H9 (cell line): ENCODE measurements around the gene JARID2. TPM values are rescaled to one million over a fixed set of nuclear protein-coding genes. Genes with fewer than 3 reads are reported as not detected.

Experiments
- DNase-seq: peaks from one replicate; pipeline ENCODE4 v3.0.0-alpha.2; 2017
- H2AFZ ChIP-seq: one replicate; pipeline ENCODE4 v1.6.1; 2013; ENCODE audit warnings: mild to moderate bottlenecking, low read length, control low read depth, moderate library complexity
- H2AK5ac ChIP-seq: 2 replicates; pipeline ENCODE4 v1.6.1; 2013; ENCODE audit warnings: low read length, control low read depth, mixed read lengths; ENCODE audit not compliant: insufficient read length
- H2BK120ac ChIP-seq: one replicate; pipeline ENCODE4 v1.6.1; 2013; ENCODE audit warnings: low read depth, mild to moderate bottlenecking, low read length, control low read depth, inconsistent platforms; ENCODE audit not compliant: poor library complexity, severe bottlenecking
- H2BK12ac ChIP-seq: 2 replicates; pipeline ENCODE4 v1.6.1; 2013; ENCODE audit warnings: low read length, control low read depth, mixed read lengths, low read depth; ENCODE audit not compliant: insufficient read length
- H2BK15ac ChIP-seq: 2 replicates; pipeline ENCODE4 v1.6.1; 2013; ENCODE audit warnings: low read depth, low read length, control low read depth
- H2BK20ac ChIP-seq: one replicate; pipeline ENCODE4 v1.6.1; 2013; ENCODE audit warnings: low read depth, mild to moderate bottlenecking, low read length, control low read depth, inconsistent platforms; ENCODE audit not compliant: poor library complexity, severe bottlenecking
- H2BK5ac ChIP-seq: 2 replicates; pipeline ENCODE4 v1.6.1; 2013; ENCODE audit warnings: low read length, control low read depth, mixed read lengths; ENCODE audit not compliant: insufficient read length
- H3K14ac ChIP-seq: 2 replicates; pipeline ENCODE4 v1.6.1; 2013; ENCODE audit warnings: low read length, control low read depth; ENCODE audit not compliant: insufficient read depth
- H3K18ac ChIP-seq: 2 replicates; pipeline ENCODE4 v1.6.1; 2013; ENCODE audit warnings: low read depth, mild to moderate bottlenecking, mixed read lengths, low read length, control low read depth; ENCODE audit not compliant: insufficient read length
- H3K23ac ChIP-seq: 2 replicates; pipeline ENCODE4 v1.6.1; 2013; ENCODE audit warnings: low read length, control low read depth, mixed read lengths, low read depth; ENCODE audit not compliant: insufficient read length
- H3K23me2 ChIP-seq: 2 replicates; pipeline ENCODE4 v1.6.1; 2013; ENCODE audit warnings: low read depth, mild to moderate bottlenecking, mixed read lengths, low read length, control low read depth; ENCODE audit not compliant: insufficient read length, poor library complexity, severe bottlenecking
- H3K27ac ChIP-seq: 2 replicates; pipeline ENCODE4 v1.5.1; 2013; ENCODE audit warnings: low read length, control low read depth, mixed read lengths, low read depth; ENCODE audit not compliant: insufficient read length
- H3K27me3 ChIP-seq: 2 replicates; pipeline ENCODE4 v1.6.1; 2013; ENCODE audit warnings: low read length, control low read depth, inconsistent platforms; ENCODE audit not compliant: insufficient read depth
- H3K4ac ChIP-seq: 2 replicates; pipeline ENCODE4 v1.6.1; 2013; ENCODE audit warnings: low read depth, mild to moderate bottlenecking, control low read depth, inconsistent platforms, low read length, moderate library complexity
- H3K4me1 ChIP-seq: 2 replicates; pipeline ENCODE4 v1.6.1; 2013; ENCODE audit warnings: low read length, control low read depth, inconsistent platforms; ENCODE audit not compliant: insufficient read depth
- H3K4me2 ChIP-seq: 2 replicates; pipeline ENCODE4 v1.6.1; 2013; ENCODE audit warnings: low read length, control low read depth, mixed read lengths; ENCODE audit not compliant: insufficient read length, insufficient read depth
- H3K56ac ChIP-seq: 2 replicates; pipeline ENCODE4 v1.6.1; 2013; ENCODE audit warnings: low read depth, mild to moderate bottlenecking, mixed read lengths, low read length, control low read depth; ENCODE audit not compliant: insufficient read length
- H3K79me1 ChIP-seq: 2 replicates; pipeline ENCODE4 v1.6.1; 2013; ENCODE audit warnings: low read depth, mild to moderate bottlenecking, moderate library complexity, low read length, control low read depth, inconsistent platforms; ENCODE audit not compliant: insufficient read depth, poor library complexity, severe bottlenecking
- H3K79me2 ChIP-seq: 2 replicates; pipeline ENCODE4 v1.6.1; 2013; ENCODE audit warnings: low read length, control low read depth, inconsistent platforms; ENCODE audit not compliant: insufficient read depth
- H3K9ac ChIP-seq: 2 replicates; pipeline ENCODE4 v1.6.1; 2013; ENCODE audit warnings: low read length, control low read depth, mixed read lengths; ENCODE audit not compliant: insufficient read length; ENCODE audit errors: extremely low read depth
- H3K9me3 ChIP-seq: one replicate; pipeline ENCODE4 v1.6.1; 2013; ENCODE audit warnings: low read depth, low read length, inconsistent platforms; ENCODE audit not compliant: control insufficient read depth
- H3T11ph ChIP-seq: one replicate; pipeline ENCODE4 v1.6.1; 2013; ENCODE audit warnings: mild to moderate bottlenecking, low read length, control low read depth, inconsistent platforms
- H4K20me1 ChIP-seq: one replicate; pipeline ENCODE4 v1.6.1; 2013; ENCODE audit not compliant: control insufficient read depth, insufficient read length, insufficient read depth
- H4K5ac ChIP-seq: 2 replicates; pipeline ENCODE4 v1.6.1; 2013; ENCODE audit warnings: low read depth, mild to moderate bottlenecking, mixed read lengths, low read length, control low read depth; ENCODE audit not compliant: insufficient read length
- H4K8ac ChIP-seq: replicated peaks from 2 replicates; pipeline ENCODE4 v1.6.1; 2013; ENCODE audit warnings: low read length, control low read depth, mixed read lengths, low read depth; ENCODE audit not compliant: insufficient read length
- H4K91ac ChIP-seq: 2 replicates; pipeline ENCODE4 v1.6.1; 2013; ENCODE audit warnings: low read depth, mild to moderate bottlenecking, moderate library complexity, mixed read lengths, low read length, control low read depth; ENCODE audit not compliant: insufficient read length
- H3K27ac Mint-ChIP-seq, 3 experiments: 2 replicates in 2 of 3; 3 replicates in 1 of 3; pipeline ENCODE4 v1.8.0; 2020 to 2021; ENCODE audit warnings: mixed read lengths in 3 of 3, mild to moderate bottlenecking in 1 of 3, moderate library complexity in 1 of 3
- H3K27me3 Mint-ChIP-seq: 2 replicates; pipeline ENCODE4 v1.8.0; 2021; ENCODE audit warnings: low read depth, mild to moderate bottlenecking, moderate library complexity, mixed read lengths
- H3K36me3 Mint-ChIP-seq, 3 experiments: 2 replicates in 2 of 3; 3 replicates in 1 of 3; pipeline ENCODE4 v1.8.0; 2020 to 2021; ENCODE audit warnings: low read depth in 3 of 3, mixed read lengths in 3 of 3; ENCODE audit not compliant: insufficient read depth in 1 of 3
- H3K4me1 Mint-ChIP-seq, 2 experiments: 2 replicates each; pipeline ENCODE4 v1.8.0; 2020; ENCODE audit warnings: mixed read lengths in 2 of 2
- H3K4me3 Mint-ChIP-seq, 2 experiments: 2 replicates in 1 of 2; 3 replicates in 1 of 2; pipeline ENCODE4 v1.8.0; 2020 to 2021; ENCODE audit warnings: mild to moderate bottlenecking in 2 of 2, mixed read lengths in 2 of 2, moderate library complexity in 1 of 2
- H3K9me3 Mint-ChIP-seq, 2 experiments: 2 replicates in 1 of 2; 3 replicates in 1 of 2; pipeline ENCODE4 v1.8.0; 2020; ENCODE audit warnings: mild to moderate bottlenecking in 2 of 2, mixed read lengths in 2 of 2, moderate library complexity in 1 of 2
- WGBS: extraction: QIAGEN DNeasy Blood & Tissue Kit; methylation state at CpG from one replicate; pipeline ENCODE4 v1.1.7; 2013; ENCODE audit warnings: missing lambda C conversion rate, low lambda C conversion rate, mixed read lengths; ENCODE audit not compliant: insufficient read length; ENCODE audit errors: extremely low coverage; 5-methylcytosine and 5-hydroxymethylcytosine counted together
- total RNA-seq: library from RNA; stranded (reverse); gene quantifications from 2 replicates; pipeline ENCODE4 v1.2.1, GENCODE V29; 2021
- TF ChIP-seq, protein P1 (sequence below): fragments of 200-600 bp; sonication (generic); conservative IDR thresholded peaks from 3 replicates; pipeline ENCODE4 v1.8.0; 2021; ENCODE audit warnings: antibody characterized with exemption, mild to moderate bottlenecking

JARID2 gene
- total RNA-seq, 1 experiment from 2014 or later, result 174 TPM

DNA sequence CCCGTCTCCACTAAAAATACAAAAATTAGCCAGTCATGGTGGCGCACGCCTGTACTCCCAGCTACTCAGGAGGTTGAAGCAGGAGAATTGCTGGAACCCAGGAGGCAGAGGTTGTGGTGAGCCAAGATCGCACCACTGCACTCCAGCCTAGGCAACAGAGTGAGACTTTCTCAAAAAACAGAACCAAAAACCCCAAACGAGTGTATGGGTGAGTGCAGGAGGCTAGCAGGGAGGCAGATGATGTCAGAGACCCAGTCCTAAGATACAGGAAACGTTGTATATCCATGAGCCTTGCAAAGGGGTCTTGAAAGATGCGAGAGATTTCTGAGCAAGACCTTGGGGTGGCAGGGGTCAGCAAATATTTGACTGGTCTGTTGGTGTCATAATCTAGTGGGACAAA is 136.2 kb downstream of the JARID2 start:
- Histone ChIP-seq H3K4me1 (peaks cover 30% of the 10 kb centered on the region), H4K20me1 (no peaks in the 10 kb centered on the region), H4K91ac (no peak overlapping the region), H3K79me1 (no peaks in the 10 kb centered on the region), H4K8ac (no peak overlapping the region), H3K4ac (no peak overlapping the region), H2BK5ac (no peak overlapping the region), H2BK120ac (no peak overlapping the region), H3K14ac (no peak overlapping the region; the same call in 1 of the 2 replicates), H3K23ac (no peak overlapping the region), H2BK15ac (no peak overlapping the region), H3K18ac (no peak overlapping the region), H2BK12ac (no peak overlapping the region), H3K56ac (no peak overlapping the region), H3K4me2 (no peak overlapping the region), H3K9me3 (no peaks in the 10 kb centered on the region), H3K79me2 (peaks cover 94% of the 10 kb centered on the region), H3K27ac (no peak overlapping the region), H3K27me3 (no peaks in the 10 kb centered on the region), H4K5ac (no peak overlapping the region), H3K9ac (no peak overlapping the region), H3T11ph (no peak overlapping the region), H2AFZ (no peak overlapping the region), H3K23me2 (no peaks in the 10 kb centered on the region), H2BK20ac (no peak overlapping the region), H2AK5ac (no peak overlapping the region)
- no peaks in the 10 kb centered on the region for H3K9me3 Mint-ChIP-seq
- peak overlapping the region; percentile 73 to 87 (median 85); a peak in 5 of 7 replicates for H3K27ac Mint-ChIP-seq
- H3K4me1 Mint-ChIP-seq, result peaks cover 79 to 80% of the 10 kb centered on the region in 2 experiments
- H3K36me3 Mint-ChIP-seq, result peaks cover 0 to 19% (median 2%) of the 10 kb centered on the region in 3 experiments; a peak in 4 of 7 replicates
- WGBS, result no CpG with 5 or more reads among the region's 7 CpGs
- peaks cover 2% of the 10 kb centered on the region; the same call in 1 of the 2 replicates for H3K27me3 Mint-ChIP-seq
- H3K4me3 Mint-ChIP-seq, result no peak overlapping the region; a peak in 2 of 5 replicates
- no peak for DNase-seq
- TF ChIP-seq, protein P1, sequence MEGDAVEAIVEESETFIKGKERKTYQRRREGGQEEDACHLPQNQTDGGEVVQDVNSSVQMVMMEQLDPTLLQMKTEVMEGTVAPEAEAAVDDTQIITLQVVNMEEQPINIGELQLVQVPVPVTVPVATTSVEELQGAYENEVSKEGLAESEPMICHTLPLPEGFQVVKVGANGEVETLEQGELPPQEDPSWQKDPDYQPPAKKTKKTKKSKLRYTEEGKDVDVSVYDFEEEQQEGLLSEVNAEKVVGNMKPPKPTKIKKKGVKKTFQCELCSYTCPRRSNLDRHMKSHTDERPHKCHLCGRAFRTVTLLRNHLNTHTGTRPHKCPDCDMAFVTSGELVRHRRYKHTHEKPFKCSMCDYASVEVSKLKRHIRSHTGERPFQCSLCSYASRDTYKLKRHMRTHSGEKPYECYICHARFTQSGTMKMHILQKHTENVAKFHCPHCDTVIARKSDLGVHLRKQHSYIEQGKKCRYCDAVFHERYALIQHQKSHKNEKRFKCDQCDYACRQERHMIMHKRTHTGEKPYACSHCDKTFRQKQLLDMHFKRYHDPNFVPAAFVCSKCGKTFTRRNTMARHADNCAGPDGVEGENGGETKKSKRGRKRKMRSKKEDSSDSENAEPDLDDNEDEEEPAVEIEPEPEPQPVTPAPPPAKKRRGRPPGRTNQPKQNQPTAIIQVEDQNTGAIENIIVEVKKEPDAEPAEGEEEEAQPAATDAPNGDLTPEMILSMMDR, result no peak
